Fibroblast of skin of left quadriceps (primary cell): ENCODE data around the gene PREX1.
A peak's percentile ranks its signal among the peaks of the same experiment; 100 is the strongest.

Source experiments
- DNase-seq, 2 experiments: peaks; one replicate each; pipeline ENCODE4 v3.0.0-alpha.2; 2013; ENCODE audit warnings: low read depth in 2 of 2

The PREX1 gene

GRCh38 chr20:48661575-48662455 lies 166.0 kb downstream of the PREX1 start:
- DNase-seq = no peak

- no peak for DNase-seq
Measured at GRCh38 chr20:48660788-48661187, 167.0 kb downstream of the PREX1 start.

GRCh38 chr20:48659858-48660257 lies 167.9 kb downstream of the PREX1 start:
- no peak for DNase-seq

- DNase-seq = no peak
Measured at GRCh38 chr20:48658505-48658904, 169.3 kb downstream of the PREX1 start.

- no peak for DNase-seq
Measured at GRCh38 chr20:48658198-48658476, 169.7 kb downstream of the PREX1 start.

DNA sequence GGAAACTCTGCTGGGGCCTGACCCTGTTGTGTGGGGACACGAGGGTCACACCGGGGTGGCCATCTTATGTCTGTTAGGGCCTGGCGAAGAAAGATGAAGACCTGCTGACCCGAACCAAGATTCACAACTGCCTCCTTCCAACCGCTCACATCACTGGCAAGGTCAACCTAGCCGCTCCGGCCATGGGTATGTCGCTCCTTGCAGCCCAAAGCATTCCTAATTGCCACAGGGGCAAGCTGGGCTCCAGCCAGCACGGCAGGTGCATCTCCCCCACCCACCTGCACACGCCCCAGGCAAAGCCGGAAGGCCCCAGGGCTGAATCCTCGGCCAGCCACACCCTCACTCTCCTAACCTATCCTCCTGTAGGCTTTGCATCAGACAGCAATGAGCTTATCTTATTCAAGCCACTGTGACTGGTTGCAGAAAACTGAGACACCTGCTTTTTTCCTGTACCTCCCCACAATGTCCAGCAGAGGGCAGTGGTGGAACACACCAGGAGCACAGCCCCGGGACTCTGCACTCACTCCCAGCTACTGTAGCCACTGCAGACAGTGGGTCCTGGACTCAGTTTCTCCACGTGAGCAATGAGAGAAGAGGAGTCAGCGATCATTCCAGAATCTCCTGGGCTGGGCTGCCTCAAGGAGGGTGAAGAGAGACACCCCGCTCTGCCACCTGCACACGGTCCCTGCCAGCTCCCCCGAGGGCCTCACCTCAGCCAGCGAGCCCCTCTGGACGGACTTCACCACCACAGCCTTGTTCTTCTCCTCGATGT lies 170.2 kb downstream of the PREX1 start:
- DNase-seq = peak; percentile 39 to 50

DNA sequence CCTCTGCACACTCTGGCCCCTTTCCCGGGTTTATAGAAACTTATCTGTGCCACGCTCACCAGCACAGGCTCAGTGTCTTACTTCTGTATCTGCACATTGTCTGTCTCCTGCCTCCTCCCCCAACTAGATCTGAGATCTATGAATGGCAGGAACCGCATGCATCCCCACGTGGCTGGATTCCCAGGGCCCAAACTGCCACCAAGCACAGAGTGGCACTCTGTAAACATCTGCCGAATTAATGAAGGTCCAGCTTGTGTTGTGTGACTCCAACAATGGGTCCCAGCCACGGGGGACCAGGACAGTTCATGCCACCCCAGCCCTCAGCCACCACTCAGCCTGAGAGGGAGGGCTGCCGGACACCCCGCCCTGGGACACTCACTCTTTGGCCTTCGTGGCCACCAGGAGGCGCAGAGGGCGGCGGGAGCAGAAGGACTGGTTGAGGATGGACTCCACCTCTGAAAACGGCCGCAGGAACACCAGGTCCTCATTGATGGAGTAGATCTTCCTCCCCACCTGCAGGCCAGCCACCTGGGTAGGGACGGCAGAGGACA lies 171.1 kb downstream of the PREX1 start:
- DNase-seq = no peak

DNA sequence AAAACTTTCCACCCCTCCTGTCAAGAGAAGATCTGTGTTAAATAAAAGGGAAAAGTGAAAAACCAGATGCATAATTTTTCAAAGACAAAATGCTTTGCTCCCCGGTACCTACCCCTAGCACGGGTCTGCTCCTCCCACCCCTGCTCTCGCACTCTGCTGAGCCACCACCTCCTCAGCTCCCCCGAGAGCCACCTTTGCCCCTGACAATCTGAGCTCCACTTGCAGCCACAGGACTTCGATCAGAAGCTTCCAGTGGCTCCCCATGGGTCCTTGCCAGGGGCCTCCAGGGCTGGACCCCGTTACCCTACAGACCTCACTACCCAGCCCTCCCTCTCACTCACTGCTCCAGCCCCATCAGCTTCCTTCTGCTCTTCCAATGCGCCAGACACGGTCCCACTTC lies 171.7 kb downstream of the PREX1 start:
- no peak for DNase-seq

- DNase-seq = no peak
Measured at GRCh38 chr20:48653706-48654051, 174.1 kb downstream of the PREX1 start.

GRCh38 chr20:48652961-48653705 lies 174.7 kb downstream of the PREX1 start:
- DNase-seq = no peak

- DNase-seq = no peak
Measured at GRCh38 chr20:48651960-48652359, 175.8 kb downstream of the PREX1 start.

DNA sequence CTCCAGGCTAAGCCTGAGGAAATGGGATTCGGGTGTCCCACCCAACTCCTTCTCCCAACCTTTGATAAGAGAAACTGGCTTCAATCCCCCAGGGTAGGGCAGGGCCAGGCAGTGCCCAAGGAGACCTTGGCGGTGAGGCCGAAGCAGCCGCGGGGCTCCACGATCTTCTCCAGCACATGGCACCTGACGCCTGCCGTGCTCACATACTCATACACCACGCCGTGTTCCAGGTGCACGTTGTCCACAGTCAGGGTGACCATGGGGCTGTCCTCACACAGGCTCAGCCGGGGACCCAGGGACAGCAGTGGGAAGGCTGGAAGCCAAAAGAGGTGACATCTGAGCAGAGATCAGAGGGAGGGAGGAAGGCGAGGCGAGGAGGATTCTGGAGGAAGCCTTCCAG lies 176.5 kb downstream of the PREX1 start:
- DNase-seq = no peak

DNA sequence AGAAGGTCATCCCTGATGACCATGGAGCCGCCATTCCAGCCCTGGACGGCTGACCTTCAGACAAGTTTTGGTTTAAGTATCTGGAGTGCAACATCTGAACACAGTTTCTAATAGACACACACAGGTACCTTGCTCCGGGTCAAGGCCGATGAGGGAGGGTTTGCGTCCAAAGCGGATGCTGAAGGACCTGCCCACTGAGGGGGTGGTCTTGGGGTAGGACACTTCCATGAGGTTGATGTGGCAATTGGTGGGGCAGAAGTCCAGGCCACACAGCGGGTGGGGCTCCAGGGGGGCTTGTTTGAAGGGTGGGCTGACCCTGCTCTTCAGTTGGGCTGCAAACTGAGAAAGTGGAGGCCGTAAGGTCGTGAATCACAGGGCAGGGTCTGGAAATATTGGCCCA lies 177.9 kb downstream of the PREX1 start:
- no peak for DNase-seq

- no peak for DNase-seq
Measured at GRCh38 chr20:48649104-48649626, 178.6 kb downstream of the PREX1 start.

DNA sequence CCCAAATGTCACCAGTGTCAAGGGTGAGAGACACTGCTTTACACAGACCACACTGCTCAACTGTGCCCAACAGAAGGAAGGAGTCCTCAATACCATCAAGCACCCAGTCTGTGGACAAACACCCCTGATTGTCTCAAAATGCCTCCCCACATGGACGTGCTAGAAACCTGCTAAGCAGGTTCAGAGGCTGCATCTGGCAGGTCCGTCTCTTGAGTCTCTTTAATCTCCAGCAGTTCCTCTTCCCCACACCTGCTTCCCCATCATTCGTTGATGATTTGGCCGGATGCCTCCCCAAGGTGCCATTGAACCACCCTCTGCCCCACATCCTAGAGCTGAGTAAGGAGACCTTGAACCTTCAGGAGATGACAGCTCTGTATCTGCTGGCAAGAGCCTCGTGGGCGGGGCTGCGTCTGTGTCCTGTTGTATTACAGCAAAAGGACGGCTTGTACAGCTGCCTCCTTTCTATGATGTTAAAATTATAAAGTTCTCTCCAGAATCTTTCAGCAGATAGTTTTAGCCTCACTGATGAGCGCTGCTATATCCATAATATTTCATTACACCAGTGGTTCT lies 179.2 kb downstream of the PREX1 start:
- no peak for DNase-seq

GRCh38 chr20:48647858-48648257 lies 179.9 kb downstream of the PREX1 start:
- no peak for DNase-seq

GRCh38 chr20:48645666-48646065 lies 182.1 kb downstream of the PREX1 start:
- DNase-seq = no peak

GRCh38 chr20:48644286-48644828 lies 183.4 kb downstream of the PREX1 start:
- DNase-seq = no peak

GRCh38 chr20:48642105-48642880 lies 185.5 kb downstream of the PREX1 start:
- DNase-seq = no peak

DNA sequence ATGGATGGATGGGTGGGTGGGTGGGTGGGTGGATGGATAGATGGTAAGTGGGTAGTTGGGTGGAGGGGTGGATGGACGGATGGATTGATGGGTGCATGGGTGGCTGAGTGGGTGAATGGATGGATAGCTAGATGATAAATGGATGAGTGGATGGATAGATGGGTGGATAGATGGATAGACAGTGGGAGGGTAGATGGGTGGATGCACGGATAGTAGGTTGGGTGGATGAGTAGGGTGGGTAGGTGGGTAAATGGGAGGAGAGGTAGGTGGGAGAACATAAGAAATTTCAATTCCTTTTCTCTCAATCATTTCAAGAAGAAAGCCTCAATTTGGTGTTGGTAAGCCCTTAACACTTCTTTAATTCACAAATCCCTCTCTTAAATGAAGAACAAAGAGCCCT lies 186.9 kb downstream of the PREX1 start:
- DNase-seq = no peak

GRCh38 chr20:48639899-48640298 lies 187.9 kb downstream of the PREX1 start:
- DNase-seq = no peak
